HG02588 (cell line): ENCODE measurements around the gene ANKRD52.
"Not testable (repeated sequence)": the region's sequence is repeated elsewhere in the genome, so short reads cannot be mapped to it uniquely, and the experiment has no call there.

Experiments
- ATAC-seq: cut with Tn5 transposase; IDR thresholded peaks from one replicate; pipeline ENCODE4 v1.9.1; 2021; ENCODE audit warnings: mild to moderate bottlenecking, moderate library complexity; ENCODE audit not compliant: unreplicated experiment

Gene ANKRD52

DNA sequence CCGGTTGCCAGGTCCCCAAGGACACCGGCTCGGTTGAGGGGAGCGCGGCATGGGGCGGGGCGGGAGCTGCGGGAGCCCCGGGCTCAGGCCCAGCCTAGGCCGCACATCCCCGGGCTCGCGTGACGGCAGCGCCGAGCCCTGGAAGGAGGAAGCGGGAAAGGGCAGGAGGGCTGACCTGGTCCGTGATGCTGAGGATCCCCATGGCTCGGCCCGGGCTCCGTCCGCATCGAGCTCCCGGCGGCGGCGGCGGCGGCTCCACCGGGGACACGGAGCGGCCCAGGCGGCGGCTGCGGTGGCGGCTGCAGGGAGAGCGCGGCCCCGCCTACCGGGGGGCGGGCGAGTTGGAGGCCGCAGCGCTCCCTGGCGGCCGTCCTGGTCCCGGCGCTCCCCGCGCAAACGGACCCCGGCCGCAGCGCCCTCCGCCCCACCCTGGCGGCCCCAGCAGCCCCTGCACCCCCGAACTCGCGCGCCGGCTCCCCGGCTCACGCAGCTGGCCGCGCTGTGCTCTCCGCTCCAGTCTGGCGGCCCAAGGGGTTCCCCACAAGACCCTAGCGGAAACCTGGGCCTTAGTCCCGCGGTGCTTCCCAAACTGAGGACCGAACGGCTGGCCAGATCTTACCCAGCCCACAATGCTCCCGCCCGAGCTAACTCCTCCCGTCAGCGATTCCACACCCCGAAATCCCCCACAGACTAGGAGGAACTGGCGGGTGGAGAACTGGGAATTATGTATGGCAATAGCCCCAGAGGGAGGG lies at the start of gene ANKRD52:
ANKRD52 (minus strand) TSS at position 317 of the 752 bp plus-strand sequence; CDS start at position 202, 115 bp downstream.
- ATAC-seq, result peak; percentile 89

GRCh38 chr12:56307221-56307965 lies 49.2 kb upstream of the ANKRD52 start:
- no peak for ATAC-seq

- no peak for ATAC-seq
Measured at GRCh38 chr12:56304872-56305590, 46.8 kb upstream of the ANKRD52 start.

DNA sequence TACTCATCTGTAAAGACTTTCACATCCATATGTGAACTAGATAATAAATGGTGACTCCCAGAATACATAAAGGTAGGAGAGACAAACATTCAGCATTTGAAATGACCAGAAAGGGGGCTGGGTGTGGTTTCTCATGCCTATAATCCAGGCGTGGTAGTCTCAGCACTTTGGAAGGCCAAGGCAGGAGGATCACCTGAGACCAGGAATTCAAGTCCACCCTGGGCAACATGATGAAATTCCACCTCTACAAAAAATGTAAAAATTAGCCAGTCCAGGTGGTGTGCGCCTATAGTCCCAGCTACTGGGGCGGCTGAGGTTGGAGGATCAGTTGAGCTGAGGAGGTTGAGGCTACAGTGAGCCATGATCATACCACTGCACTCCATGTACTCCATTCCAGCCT lies 46.1 kb upstream of the ANKRD52 start:
- no peak for ATAC-seq

DNA sequence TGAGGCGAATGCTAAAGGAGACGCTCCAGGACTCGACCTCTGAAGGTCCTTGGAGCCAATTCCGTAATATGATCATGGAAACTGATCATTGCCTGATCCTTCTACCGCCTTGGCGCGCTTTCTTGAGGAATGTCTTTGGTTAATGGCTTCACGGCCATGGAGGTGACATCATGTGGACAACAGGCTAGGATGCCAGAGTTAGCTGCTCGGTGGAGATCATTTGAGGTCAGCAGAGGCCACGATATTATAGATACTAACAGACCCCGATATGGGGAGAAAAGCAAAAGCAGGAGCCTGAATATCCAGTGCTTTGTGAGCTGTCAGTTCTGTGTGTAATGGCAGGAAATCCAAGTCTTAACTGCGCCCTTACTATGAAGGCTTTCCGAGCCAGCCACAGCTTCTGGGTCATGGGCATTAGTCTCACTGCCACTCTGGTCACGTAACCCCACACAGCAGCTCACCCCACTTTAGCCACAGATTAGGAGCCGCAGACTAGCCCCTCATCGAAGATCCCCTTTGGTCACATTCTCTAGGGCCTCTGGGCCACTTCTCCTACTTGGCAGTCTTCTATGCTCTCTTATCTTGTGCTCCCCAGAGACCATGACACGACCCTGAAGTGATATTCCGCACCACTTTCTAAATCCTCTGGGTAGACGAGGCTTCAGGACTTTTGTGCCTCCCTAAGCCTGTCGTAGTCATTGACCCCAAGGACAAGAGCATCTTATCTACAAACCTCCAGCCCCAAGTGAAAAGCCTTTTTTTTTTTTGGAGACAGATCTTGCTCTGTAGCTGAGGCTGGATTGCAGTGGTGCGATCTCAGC lies 42.7 kb upstream of the ANKRD52 start:
- no peak for ATAC-seq

- peak; percentile 91 for ATAC-seq
Measured at GRCh38 chr12:56299853-56300643, 41.9 kb upstream of the ANKRD52 start, which contains the start of gene CS. Gene CS, minus strand, starts transcription at chr12:56300330. Its CDS starts 129 bp downstream, at chr12:56300201.

GRCh38 chr12:56299308-56299852 lies 41.2 kb upstream of the ANKRD52 start:
- no peak for ATAC-seq

DNA sequence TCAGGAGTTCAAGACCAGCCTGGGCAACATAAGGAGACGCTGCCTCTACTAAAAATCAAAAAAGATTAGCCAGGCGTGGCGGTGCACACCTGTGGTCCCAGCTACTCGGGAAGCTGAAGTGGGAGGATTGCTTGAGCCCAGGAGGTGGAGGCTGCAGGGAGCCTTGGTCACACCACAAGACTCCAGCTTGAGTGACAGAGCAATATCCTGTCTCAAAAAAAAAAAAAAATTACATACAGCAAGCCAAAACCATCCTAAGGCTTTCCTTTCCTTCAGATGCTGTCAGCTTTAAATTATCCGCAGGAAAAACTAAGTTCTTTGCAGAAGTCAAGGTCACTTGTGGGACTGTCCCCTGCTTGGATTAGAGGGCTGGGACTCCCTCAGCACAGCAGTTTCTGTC lies 40.6 kb upstream of the ANKRD52 start:
- no peak for ATAC-seq

GRCh38 chr12:56297400-56297799 lies 39.2 kb upstream of the ANKRD52 start:
- no peak for ATAC-seq

GRCh38 chr12:56296295-56296694 lies 38.1 kb upstream of the ANKRD52 start:
- ATAC-seq, result no peak

DNA sequence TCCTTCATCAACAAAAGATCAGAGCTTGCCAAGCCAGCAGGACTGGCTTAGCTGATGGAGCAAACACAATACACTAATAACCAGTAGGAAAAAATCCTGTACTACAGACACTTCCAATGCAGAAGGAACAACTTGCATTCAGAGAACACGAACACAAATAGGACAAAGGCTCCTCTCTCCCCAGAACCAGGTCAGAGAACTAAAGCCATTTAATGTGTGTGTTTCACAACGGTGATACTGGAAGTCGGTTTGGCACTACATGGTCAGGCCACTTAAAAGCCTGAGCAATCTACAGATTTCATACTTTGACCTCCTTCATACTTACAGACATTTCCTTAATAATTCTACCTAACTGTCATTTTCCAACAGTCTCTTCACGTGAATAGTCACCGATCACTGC lies 35.6 kb upstream of the ANKRD52 start:
- no peak for ATAC-seq

DNA sequence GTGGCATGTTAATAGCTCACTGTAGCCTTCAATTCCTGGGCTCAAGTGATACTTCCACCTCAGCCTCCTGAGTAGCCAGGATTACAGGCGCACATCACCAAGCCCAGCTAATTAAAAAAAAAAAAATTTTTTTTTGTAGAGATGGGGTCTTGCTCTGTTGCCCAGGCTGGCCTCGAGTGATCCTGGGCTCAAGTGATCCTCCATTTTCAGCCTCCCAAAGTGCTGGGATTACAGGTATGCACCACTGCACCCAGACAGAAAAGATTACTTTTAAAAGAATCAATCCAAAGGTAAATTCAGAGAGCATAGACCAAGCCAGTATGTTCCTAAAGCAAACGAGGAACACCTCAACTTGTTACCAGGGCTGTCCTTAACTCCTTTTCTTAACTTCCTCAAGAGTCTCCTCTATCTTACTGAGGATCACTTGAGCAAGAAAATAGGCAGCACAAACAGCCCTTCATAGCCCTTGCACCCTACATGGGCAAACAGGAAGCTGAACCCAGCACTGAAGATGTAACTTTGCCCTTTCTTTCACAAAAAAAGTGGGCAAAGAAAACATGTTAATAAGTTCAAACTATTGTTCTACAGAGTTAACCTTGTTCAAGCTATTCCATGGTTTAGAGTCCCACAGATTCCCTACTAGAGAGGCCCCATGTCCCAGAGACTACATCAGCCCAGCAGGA lies 30.7 kb upstream of the ANKRD52 start:
- no peak for ATAC-seq

- no peak for ATAC-seq
Measured at GRCh38 chr12:56286044-56286830, 28.1 kb upstream of the ANKRD52 start.

DNA sequence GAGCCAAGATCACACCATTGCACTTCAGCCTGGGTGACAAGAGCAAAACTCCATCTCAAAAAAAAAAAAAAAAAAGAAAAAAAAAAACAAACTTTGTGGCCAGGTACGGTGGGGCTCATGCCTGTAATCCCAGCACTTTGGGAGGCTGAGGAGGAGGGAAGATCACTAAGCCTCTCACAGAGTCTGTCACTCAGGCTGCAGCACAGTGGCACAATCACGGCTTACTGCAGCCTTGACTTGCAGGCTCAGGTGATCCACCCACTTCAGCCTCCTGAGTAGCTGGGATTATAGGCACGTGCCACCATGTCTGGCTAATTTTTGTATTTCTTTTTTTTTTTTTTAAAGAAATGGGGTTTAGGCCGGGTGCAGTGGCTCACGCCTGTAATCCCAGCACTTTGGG lies 26.1 kb upstream of the ANKRD52 start:
- not testable (repeated sequence) for ATAC-seq

GRCh38 chr12:56282579-56282978 lies 24.4 kb upstream of the ANKRD52 start:
- no peak for ATAC-seq

GRCh38 chr12:56282030-56282429 lies 23.8 kb upstream of the ANKRD52 start:
- ATAC-seq, result no peak

DNA sequence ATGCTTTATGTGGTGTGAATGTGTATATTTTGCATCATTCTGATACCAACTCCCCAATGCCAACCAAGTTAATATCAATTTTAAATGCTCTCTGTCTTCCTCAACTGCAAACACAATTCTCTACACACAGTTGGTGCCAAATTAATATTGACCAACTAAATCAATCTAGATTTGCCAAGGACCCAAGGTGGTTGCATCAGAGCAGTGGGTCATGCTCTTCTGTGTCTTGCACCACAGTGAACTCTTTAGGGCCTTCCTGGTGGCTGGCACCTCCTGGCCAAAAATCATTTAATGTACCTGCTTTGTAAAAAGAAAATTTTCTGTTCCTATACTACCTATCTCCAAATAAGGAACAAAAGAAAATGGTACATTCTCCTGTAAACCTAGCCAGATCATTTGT lies 22.7 kb upstream of the ANKRD52 start:
- ATAC-seq, result no peak

GRCh38 chr12:56278905-56279304 lies 20.7 kb upstream of the ANKRD52 start:
- ATAC-seq, result no peak
